Measurements from ENCODE around the gene MCTP2. TPM values are rescaled to one million over a fixed set of nuclear protein-coding genes. Genes with fewer than 3 reads are reported as not detected.

The MCTP2 gene
- polyA plus RNA-seq, 3 donors, result 2.4 to 7.4 (median 7.3) TPM

DNA sequence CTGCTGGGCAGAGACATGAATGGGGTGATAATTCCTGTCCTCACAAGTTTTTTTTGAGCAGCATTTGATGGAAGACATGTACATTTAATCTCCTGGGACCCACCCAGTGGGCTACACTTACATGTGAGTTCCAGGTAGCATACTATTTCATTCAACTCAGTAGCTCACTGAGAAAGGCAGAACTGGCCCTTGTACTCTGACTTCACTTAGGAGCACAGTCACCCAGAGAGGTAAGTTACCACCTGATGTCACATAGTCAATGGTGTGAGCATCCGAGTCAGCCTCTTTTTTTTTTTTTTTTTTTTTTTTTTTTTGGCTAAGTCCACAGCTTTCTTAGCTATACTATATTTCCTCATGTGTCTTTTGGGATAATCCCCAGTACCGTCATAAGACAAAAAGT lies 32.7 kb upstream of the MCTP2 start:
- Histone ChIP-seq H3K4me2 (replicated peaks; ENCODE audit: extremely low read depth, low read length, poor library complexity, severe bottlenecking) (no peak overlapping the region), H2AFZ (ENCODE audit: insufficient read depth, low read depth, low read length, poor library complexity, severe bottlenecking) (no peak overlapping the region), H3K4me1 (ENCODE audit: control insufficient read depth in 1 of 2, insufficient read depth in 2 of 2, low read length in 2 of 2) (peaks cover 0 to 4% of the 10 kb centered on the region in 2 donors), H3K79me2 (ENCODE audit: insufficient read depth, low read length) (no peaks in the 10 kb centered on the region), H3K36me3 (replicated peaks in 1 of 2; ENCODE audit: control insufficient read depth in 1 of 2, insufficient read depth in 2 of 2, low read length in 2 of 2) (no peaks in the 10 kb centered on the region), H3K27ac (ENCODE audit: low read depth in 1 of 2, low read length in 2 of 2) (no peak overlapping the region), H3K27me3 (ENCODE audit: control insufficient read depth in 2 of 2, insufficient read depth in 2 of 2, low read length in 2 of 2) (no peaks in the 10 kb centered on the region), H3K9ac (ENCODE audit: insufficient read depth, low read length, poor library complexity, severe bottlenecking) (no peak overlapping the region), H4K20me1 (ENCODE audit: insufficient read depth, low read length) (no peaks in the 10 kb centered on the region), H3K9me3 (replicated peaks in 1 of 2; ENCODE audit: control insufficient read depth in 1 of 2, insufficient read depth in 1 of 2, low read length in 2 of 2) (no peaks in the 10 kb centered on the region), H3K4me3 (replicated peaks in 1 of 3; ENCODE audit: low read depth in 2 of 3, low read length in 3 of 3) (no peak overlapping the region)
- intact Hi-C loops (cut with micrococcal nuclease), result no loop called here
- no peaks in the 10 kb centered on the region for H3K36me3 Mint-ChIP-seq
- H3K9me3 Mint-ChIP-seq, result peaks cover 0 to 2% (median 0%) of the 10 kb centered on the region in 7 donors
- peak overlapping the region in 1 of 7 donors; percentile 63 for H3K27ac Mint-ChIP-seq
- TF ChIP-seq CTCF (IDR thresholded peaks at IDR 0.05), result no peak
- H3K27me3 Mint-ChIP-seq (ENCODE audit: low read depth in 3 of 3), result peaks cover 0 to 5% (median 3%) of the 10 kb centered on the region in 3 donors
- peak in 1 of 3 donors; percentile 32 for DNase-seq
- H3K4me1 Mint-ChIP-seq, result peaks cover 12% of the 10 kb centered on the region
- WGBS (ENCODE audit: insufficient coverage), result no CpG with 5 or more reads among the region's 2 CpGs
- H3K4me3 Mint-ChIP-seq, result no peak overlapping the region

GRCh38 chr15:94199725-94200124 lies 31.6 kb upstream of the MCTP2 start:
- no peak overlapping the region for H3K4me3 ChIP-seq (replicated peaks in 1 of 3; ENCODE audit: low read depth in 2 of 3, low read length in 3 of 3)
- no peak overlapping the region for H3K9ac ChIP-seq (ENCODE audit: insufficient read depth, low read length, poor library complexity, severe bottlenecking)
- peaks cover 0 to 2% of the 10 kb centered on the region in 2 donors for H3K27me3 ChIP-seq (ENCODE audit: control insufficient read depth in 2 of 2, insufficient read depth in 2 of 2, low read length in 2 of 2)
- WGBS (ENCODE audit: insufficient coverage), result 100% methylated on average over 1 of the region's 3 CpGs
- H3K79me2 ChIP-seq (ENCODE audit: insufficient read depth, low read length), result no peaks in the 10 kb centered on the region
- peaks cover 13% of the 10 kb centered on the region for H3K4me1 Mint-ChIP-seq
- H3K9me3 Mint-ChIP-seq, result peaks cover 0 to 2% (median 0%) of the 10 kb centered on the region in 7 donors
- H3K4me1 ChIP-seq (ENCODE audit: control insufficient read depth in 1 of 2, insufficient read depth in 2 of 2, low read length in 2 of 2), result peaks cover 0 to 4% of the 10 kb centered on the region in 2 donors
- H3K4me3 Mint-ChIP-seq, result no peak overlapping the region
- no peak overlapping the region for H3K4me2 ChIP-seq (replicated peaks; ENCODE audit: extremely low read depth, low read length, poor library complexity, severe bottlenecking)
- no peak overlapping the region for H2AFZ ChIP-seq (ENCODE audit: insufficient read depth, low read depth, low read length, poor library complexity, severe bottlenecking)
- H3K9me3 ChIP-seq (replicated peaks in 1 of 2; ENCODE audit: control insufficient read depth in 1 of 2, insufficient read depth in 1 of 2, low read length in 2 of 2), result no peaks in the 10 kb centered on the region
- no peak for TF ChIP-seq CTCF (IDR thresholded peaks at IDR 0.05)
- intact Hi-C loops (cut with micrococcal nuclease), result no loop called here
- no peaks in the 10 kb centered on the region for H3K36me3 ChIP-seq (replicated peaks in 1 of 2; ENCODE audit: control insufficient read depth in 1 of 2, insufficient read depth in 2 of 2, low read length in 2 of 2)
- H3K27ac ChIP-seq (ENCODE audit: low read depth in 1 of 2, low read length in 2 of 2), result no peak overlapping the region
- peaks cover 0 to 7% (median 3%) of the 10 kb centered on the region in 3 donors for H3K27me3 Mint-ChIP-seq (ENCODE audit: low read depth in 3 of 3)
- H3K27ac Mint-ChIP-seq, result no peak overlapping the region
- no peaks in the 10 kb centered on the region for H4K20me1 ChIP-seq (ENCODE audit: insufficient read depth, low read length)
- H3K36me3 Mint-ChIP-seq, result no peaks in the 10 kb centered on the region
- no peak for DNase-seq

Data from CD14-positive monocyte (primary cell).